SU-DHL-6 (cell line): ENCODE data around the gene SH3PXD2A.

Experiments
- H2AFZ ChIP-seq: fragments of 200-600 bp; sonication (generic); 2 replicates; pipeline ENCODE4 v1.6.1; 2014; ENCODE audit warnings: low read depth, mild to moderate bottlenecking, moderate library complexity, mixed read lengths, antibody characterized with exemption, low read length; ENCODE audit not compliant: severe bottlenecking
- H3F3A ChIP-seq: fragments of 200-600 bp; shearing (Covaris generic); 2 replicates; pipeline ENCODE4 v1.6.0; 2016; ENCODE audit warnings: antibody characterized with exemption, mild to moderate bottlenecking; ENCODE audit not compliant: insufficient read depth
- H3K27ac ChIP-seq: fragments of 200-600 bp; sonication (generic); 2 replicates; pipeline ENCODE4 v1.5.1; 2016; ENCODE audit warnings: low read depth, mild to moderate bottlenecking, low read length, moderate library complexity, mixed read lengths
- H3K27me3 ChIP-seq: fragments of 200-600 bp; sonication (generic), shearing (Covaris generic); 2 replicates; pipeline ENCODE4 v1.6.0; 2014; ENCODE audit warnings: mild to moderate bottlenecking, low read length
- H3K36me3 ChIP-seq: fragments of 200-600 bp; sonication (generic); 2 replicates; pipeline ENCODE4 v1.6.1; 2014; ENCODE audit warnings: mild to moderate bottlenecking, low read length, mixed read lengths
- H3K4me2 ChIP-seq: fragments of 300-600, 200-600 bp; shearing (Covaris generic), sonication (generic); 2 replicates; pipeline ENCODE4 v1.6.0; 2014; ENCODE audit warnings: low read length, low read depth, mild to moderate bottlenecking; ENCODE audit not compliant: poor library complexity, severe bottlenecking
- H3K4me3 ChIP-seq: fragments of 200-600 bp; sonication (generic); 2 replicates; pipeline ENCODE4 v1.5.1; 2014; ENCODE audit warnings: antibody characterized with exemption, low read length, mild to moderate bottlenecking, mixed read lengths; ENCODE audit not compliant: insufficient read depth, poor library complexity, severe bottlenecking
- H3K79me2 ChIP-seq: fragments of 200-600 bp; sonication (generic); 2 replicates; pipeline ENCODE4 v1.6.1; 2014; ENCODE audit warnings: mild to moderate bottlenecking, low read length, moderate library complexity; ENCODE audit not compliant: insufficient read depth
- H3K9ac ChIP-seq: fragments of 200-600 bp; sonication (generic); 2 replicates; pipeline ENCODE4 v1.7.0; 2014; ENCODE audit warnings: mild to moderate bottlenecking, low read length
- H3K9me2 ChIP-seq: fragments of 200-600 bp; sonication (generic); replicated peaks from 2 replicates; pipeline ENCODE4 v1.6.1; 2014; ENCODE audit warnings: low read length; ENCODE audit not compliant: insufficient read depth
- H3K9me3 ChIP-seq: fragments of 200-600 bp; sonication (generic); 2 replicates; pipeline ENCODE4 v1.6.1; 2014; ENCODE audit warnings: low read length, mixed read lengths; ENCODE audit not compliant: insufficient read depth
- H4K20me1 ChIP-seq: fragments of 200-600 bp; sonication (generic); 2 replicates; pipeline ENCODE4 v1.6.1; 2014; ENCODE audit warnings: low read depth, mild to moderate bottlenecking, antibody characterized with exemption, low read length, moderate library complexity, mixed read lengths
- EZH2phosphoT487 ChIP-seq: fragments of 200-600 bp; sonication (generic), shearing (Covaris generic); conservative IDR thresholded peaks from 2 replicates; pipeline ENCODE4 v1.6.1; 2018; ENCODE audit warnings: mild to moderate bottlenecking, antibody characterized with exemption, low read length, moderate library complexity, mixed read lengths
- TF ChIP-seq, protein P1 (sequence below): fragments of 200-600 bp; sonication (generic); IDR thresholded peaks from one replicate; pipeline ENCODE4 v1.5.1; 2017; ENCODE audit warnings: antibody characterized with exemption, mild to moderate bottlenecking, low read length, moderate library complexity; ENCODE audit not compliant: insufficient read depth, poor library complexity, severe bottlenecking

SH3PXD2A gene

DNA sequence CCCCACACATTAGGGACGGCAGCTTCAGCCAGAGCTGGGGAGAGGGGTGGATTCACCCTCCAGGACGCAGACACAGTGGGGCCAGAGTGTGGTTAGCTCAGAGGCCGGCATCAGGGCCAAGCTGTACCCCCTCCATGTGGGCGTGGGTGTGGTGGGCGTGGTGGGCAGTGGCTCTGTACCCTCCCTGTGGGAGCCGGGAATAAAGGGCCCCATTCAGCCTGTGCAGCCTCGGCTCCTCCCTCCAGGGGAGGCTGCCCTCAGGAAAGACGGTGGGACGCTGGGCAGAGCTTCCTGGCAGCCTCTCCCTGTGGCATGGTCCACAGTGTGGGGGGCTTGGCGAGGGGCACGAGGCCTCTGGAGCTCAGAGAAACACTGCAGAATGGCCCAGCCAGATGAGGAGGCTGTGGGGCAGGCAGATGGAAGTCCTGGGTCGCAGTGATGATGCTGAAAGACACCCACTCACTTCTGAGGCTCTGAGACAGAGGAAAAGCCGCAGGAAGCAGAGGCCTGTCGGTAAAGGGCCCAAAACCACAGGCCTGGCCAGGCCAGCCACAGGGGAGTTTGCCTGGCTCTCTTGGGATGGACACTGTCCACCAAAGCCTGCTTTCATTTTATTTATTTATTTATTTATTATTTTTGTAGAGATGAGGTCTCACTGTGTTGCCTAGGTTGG lies 108.0 kb downstream of the SH3PXD2A start:
- H2AFZ ChIP-seq: no peak overlapping the region
- H3K79me2 ChIP-seq: no peaks in the 10 kb centered on the region
- H3K9me3 ChIP-seq: no peaks in the 10 kb centered on the region
- no peaks in the 10 kb centered on the region for H3K9me2 ChIP-seq
- no peaks in the 10 kb centered on the region for H3F3A ChIP-seq
- no peak for TF ChIP-seq EZH2phosphoT487
- TF ChIP-seq, protein P1, sequence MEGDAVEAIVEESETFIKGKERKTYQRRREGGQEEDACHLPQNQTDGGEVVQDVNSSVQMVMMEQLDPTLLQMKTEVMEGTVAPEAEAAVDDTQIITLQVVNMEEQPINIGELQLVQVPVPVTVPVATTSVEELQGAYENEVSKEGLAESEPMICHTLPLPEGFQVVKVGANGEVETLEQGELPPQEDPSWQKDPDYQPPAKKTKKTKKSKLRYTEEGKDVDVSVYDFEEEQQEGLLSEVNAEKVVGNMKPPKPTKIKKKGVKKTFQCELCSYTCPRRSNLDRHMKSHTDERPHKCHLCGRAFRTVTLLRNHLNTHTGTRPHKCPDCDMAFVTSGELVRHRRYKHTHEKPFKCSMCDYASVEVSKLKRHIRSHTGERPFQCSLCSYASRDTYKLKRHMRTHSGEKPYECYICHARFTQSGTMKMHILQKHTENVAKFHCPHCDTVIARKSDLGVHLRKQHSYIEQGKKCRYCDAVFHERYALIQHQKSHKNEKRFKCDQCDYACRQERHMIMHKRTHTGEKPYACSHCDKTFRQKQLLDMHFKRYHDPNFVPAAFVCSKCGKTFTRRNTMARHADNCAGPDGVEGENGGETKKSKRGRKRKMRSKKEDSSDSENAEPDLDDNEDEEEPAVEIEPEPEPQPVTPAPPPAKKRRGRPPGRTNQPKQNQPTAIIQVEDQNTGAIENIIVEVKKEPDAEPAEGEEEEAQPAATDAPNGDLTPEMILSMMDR: no peak
- H3K9ac ChIP-seq: no peak overlapping the region
- no peaks in the 10 kb centered on the region for H4K20me1 ChIP-seq
- H3K4me3 ChIP-seq: no peak overlapping the region
- no peaks in the 10 kb centered on the region for H3K27me3 ChIP-seq
- no peak overlapping the region for H3K4me2 ChIP-seq
- H3K36me3 ChIP-seq: no peaks in the 10 kb centered on the region
- H3K27ac ChIP-seq: no peak overlapping the region

DNA sequence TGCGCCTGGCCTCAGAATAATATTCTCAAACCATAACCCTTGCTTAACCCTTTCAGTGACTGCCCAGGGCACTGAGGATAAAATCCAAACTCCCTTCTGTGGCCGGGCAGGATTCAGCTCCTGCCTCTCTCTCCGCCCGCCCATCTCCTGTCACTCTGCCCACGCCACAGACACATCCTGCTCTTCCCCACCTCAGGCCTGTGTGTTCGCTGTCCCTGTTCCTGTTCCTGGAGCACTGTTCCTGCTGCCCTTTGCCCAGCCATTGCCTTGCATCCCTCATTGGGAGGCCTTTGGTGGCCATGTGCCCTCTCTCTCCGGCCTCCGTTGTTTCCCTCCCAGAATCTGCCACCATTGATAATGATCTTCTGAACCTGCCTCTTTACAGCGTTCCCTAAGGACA lies 108.8 kb downstream of the SH3PXD2A start:
- Histone ChIP-seq H3F3A (no peaks in the 10 kb centered on the region), H3K27me3 (no peaks in the 10 kb centered on the region), H4K20me1 (no peaks in the 10 kb centered on the region), H3K27ac (no peak overlapping the region), H3K4me3 (no peak overlapping the region), H3K9ac (no peak overlapping the region), H3K9me2 (no peaks in the 10 kb centered on the region), H3K9me3 (no peaks in the 10 kb centered on the region), H2AFZ (no peak overlapping the region), H3K79me2 (no peaks in the 10 kb centered on the region), H3K4me2 (no peak overlapping the region), H3K36me3 (no peaks in the 10 kb centered on the region)
- TF ChIP-seq EZH2phosphoT487: no peak
- TF ChIP-seq, protein P1: no peak

DNA sequence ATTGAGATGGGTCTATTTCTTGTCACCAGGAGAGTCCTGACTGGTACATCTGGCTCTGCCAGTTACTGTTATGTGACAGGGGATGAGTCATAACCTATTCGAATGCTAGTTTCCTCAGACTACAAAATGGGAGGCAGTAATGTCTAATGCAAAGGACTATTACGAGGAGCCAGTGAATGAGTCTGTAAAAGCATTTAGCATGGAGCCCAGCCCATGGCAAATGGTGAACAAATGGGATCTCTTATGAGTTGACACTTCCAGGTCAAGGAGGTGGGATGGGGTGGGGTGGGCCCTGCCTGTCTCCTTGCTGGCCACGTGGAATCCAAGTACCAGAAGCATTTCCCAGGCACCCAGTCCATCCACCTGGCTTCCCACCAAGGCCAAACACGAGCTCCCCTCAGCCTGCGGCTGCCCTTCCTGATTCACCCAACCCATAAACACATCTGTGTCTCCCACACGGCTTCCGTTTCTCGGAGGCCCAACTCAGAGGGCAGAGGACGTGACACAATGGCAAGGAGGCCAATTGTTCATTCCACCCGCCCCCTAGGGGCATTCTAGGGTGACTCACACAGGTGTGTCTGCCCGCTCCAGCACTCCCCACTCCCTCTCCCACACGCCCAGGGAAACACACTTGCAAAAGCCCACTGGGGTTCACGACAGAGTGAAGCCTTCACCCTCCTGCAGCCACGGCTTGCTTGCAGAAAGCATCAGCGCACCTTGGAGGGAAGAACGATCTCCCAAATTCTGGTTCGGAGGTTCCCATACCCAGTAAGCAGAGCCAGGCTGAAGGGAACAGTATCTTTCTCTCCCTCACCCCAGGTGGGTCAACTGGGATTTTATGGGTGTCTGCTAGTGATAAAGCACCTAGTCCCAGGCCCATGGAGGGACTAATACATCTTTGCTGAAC lies 109.8 kb downstream of the SH3PXD2A start:
- Histone ChIP-seq H3K27me3 (no peaks in the 10 kb centered on the region), H3K4me3 (no peak overlapping the region), H3F3A (no peaks in the 10 kb centered on the region), H3K36me3 (no peaks in the 10 kb centered on the region), H2AFZ (no peak overlapping the region), H3K9me2 (no peaks in the 10 kb centered on the region), H3K79me2 (no peaks in the 10 kb centered on the region), H4K20me1 (no peaks in the 10 kb centered on the region), H3K27ac (no peak overlapping the region), H3K9me3 (no peaks in the 10 kb centered on the region), H3K9ac (no peak overlapping the region), H3K4me2 (no peak overlapping the region)
- no peak for TF ChIP-seq EZH2phosphoT487
- TF ChIP-seq, protein P1: no peak
